MCF 10A (cell line): ENCODE measurements around the gene BARHL2. TPM values are rescaled to one million over a fixed set of nuclear protein-coding genes. Genes with fewer than 3 reads are reported as not detected.

Source experiments
- BruUV-seq: library from RNA; stranded (reverse); fragments of 400-500 nt; replicated peaks from 2 replicates; lab custom pipeline; 2021; lab: Mats Ljungman, UMichigan
- CTCF ChIA-PET: fragments of 300-600 bp; sonication (Branson Sonifier 250); formaldehyde crosslinking; extraction: SDS; loops from one replicate; lab custom pipeline; 2021; ENCODE audit warnings: antibody characterized with exemption, inconsistent platforms; lab: Yijun Ruan, JAX
- POLR2A ChIA-PET: fragments of 300-600, 350-650 bp; sonication (Branson Sonifier 250); formaldehyde crosslinking; extraction: SDS; loops from one replicate; lab custom pipeline; 2020; ENCODE audit warnings: antibody characterized with exemption, inconsistent platforms; lab: Yijun Ruan, JAX
- DNase-seq: peaks from one replicate; pipeline ENCODE4 v3.0.0-alpha.2; 2018; ENCODE audit not compliant: unreplicated experiment
- H3K27ac Mint-ChIP-seq: one replicate; pipeline ENCODE4 v1.8.0; 2022; ENCODE audit warnings: mild to moderate bottlenecking, low read depth, mixed read lengths; ENCODE audit not compliant: unreplicated experiment
- H3K27me3 Mint-ChIP-seq: one replicate; pipeline ENCODE4 v1.8.0; 2022; ENCODE audit warnings: mixed read lengths; ENCODE audit not compliant: insufficient read depth, unreplicated experiment
- H3K36me3 Mint-ChIP-seq: one replicate; pipeline ENCODE4 v1.8.0; 2022; ENCODE audit warnings: mild to moderate bottlenecking, moderate library complexity, mixed read lengths; ENCODE audit not compliant: insufficient read depth, unreplicated experiment
- H3K4me1 Mint-ChIP-seq: one replicate; pipeline ENCODE4 v1.8.0; 2022; ENCODE audit warnings: mixed read lengths; ENCODE audit not compliant: insufficient read depth, unreplicated experiment
- H3K4me3 Mint-ChIP-seq: one replicate; pipeline ENCODE4 v1.8.0; 2022; ENCODE audit warnings: mild to moderate bottlenecking, moderate library complexity, mixed read lengths; ENCODE audit not compliant: unreplicated experiment
- H3K9me3 Mint-ChIP-seq: one replicate; pipeline ENCODE4 v1.8.0; 2022; ENCODE audit warnings: mixed read lengths; ENCODE audit not compliant: unreplicated experiment
- intact Hi-C: fragments of 100-400 bp; cut with micrococcal nuclease; formaldehyde crosslinking; loops from 2 replicates; pipeline ENCODE4 v1.14.1; 2022
- total RNA-seq: library from RNA; stranded (reverse); gene quantifications from 2 replicates; pipeline ENCODE4 v1.2.3, GENCODE V29; 2022
- TF ChIP-seq, protein P1 (sequence below): fragments of 200-600 bp; IDR thresholded peaks from one replicate; pipeline ENCODE4 v1.8.0; 2022; ENCODE audit warnings: antibody characterized with exemption, mild to moderate bottlenecking; ENCODE audit not compliant: unreplicated experiment

BARHL2 gene
- total RNA-seq, 1 experiment from 2014 or later, result not detected

- POLR2A ChIA-PET, result interaction anchor here (0.5 to 1.3 kb wide), 3 partner anchors 30 to 249 kb away, joined by 4 to 6 read pairs (median 4); no protein-coding TSS in a partner anchor
- peaks cover 3% of the 10 kb centered on the region for H3K27me3 Mint-ChIP-seq
- intact Hi-C loops, result loop anchor here (1.0 to 5.0 kb wide), 7 partner anchors 129 to 609 kb away; no protein-coding TSS in a partner anchor
Measured at GRCh38 chr1:90721210-90722194, 4.4 kb upstream of the BARHL2 start.

DNA sequence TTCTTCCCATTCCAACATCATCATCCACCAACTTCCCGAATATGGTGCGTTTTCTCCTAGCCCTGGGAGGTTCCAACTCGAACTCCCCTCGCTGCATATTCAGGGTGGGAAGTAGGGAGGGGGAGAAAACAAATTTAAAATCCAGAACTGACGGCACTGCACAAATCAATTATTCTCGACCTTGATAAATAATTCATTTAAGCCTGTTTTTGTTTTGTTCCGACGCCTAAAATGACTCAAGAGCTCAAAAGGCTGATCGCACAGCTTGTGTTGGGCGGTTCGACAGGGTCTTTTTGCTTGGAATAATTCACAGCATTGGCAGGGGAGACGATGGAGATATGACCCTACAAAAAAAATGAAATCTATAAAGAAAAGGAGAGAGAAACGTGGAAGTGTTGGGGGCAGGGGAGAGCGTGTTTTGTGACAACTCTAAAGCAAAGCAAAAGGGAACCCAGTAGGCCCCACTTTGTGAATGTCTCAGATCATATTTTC, 3.1 kb upstream of the BARHL2 start:
- H3K4me1 Mint-ChIP-seq, result no peaks in the 10 kb centered on the region
- ChIA-PET POLR2A (no interaction called here), CTCF (interaction anchor here (0.6 to 3.3 kb wide), 7 partner anchors 10 to 1556 kb away, joined by 3 to 24 read pairs (median 4); no protein-coding TSS in a partner anchor)
- intact Hi-C loops, result loop anchor here (5.0 kb wide), 3 partner anchors 307 to 608 kb away; no protein-coding TSS in a partner anchor
- DNase-seq, result no peak
- TF ChIP-seq, protein P1, sequence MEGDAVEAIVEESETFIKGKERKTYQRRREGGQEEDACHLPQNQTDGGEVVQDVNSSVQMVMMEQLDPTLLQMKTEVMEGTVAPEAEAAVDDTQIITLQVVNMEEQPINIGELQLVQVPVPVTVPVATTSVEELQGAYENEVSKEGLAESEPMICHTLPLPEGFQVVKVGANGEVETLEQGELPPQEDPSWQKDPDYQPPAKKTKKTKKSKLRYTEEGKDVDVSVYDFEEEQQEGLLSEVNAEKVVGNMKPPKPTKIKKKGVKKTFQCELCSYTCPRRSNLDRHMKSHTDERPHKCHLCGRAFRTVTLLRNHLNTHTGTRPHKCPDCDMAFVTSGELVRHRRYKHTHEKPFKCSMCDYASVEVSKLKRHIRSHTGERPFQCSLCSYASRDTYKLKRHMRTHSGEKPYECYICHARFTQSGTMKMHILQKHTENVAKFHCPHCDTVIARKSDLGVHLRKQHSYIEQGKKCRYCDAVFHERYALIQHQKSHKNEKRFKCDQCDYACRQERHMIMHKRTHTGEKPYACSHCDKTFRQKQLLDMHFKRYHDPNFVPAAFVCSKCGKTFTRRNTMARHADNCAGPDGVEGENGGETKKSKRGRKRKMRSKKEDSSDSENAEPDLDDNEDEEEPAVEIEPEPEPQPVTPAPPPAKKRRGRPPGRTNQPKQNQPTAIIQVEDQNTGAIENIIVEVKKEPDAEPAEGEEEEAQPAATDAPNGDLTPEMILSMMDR, result no peak
- H3K36me3 Mint-ChIP-seq, result no peaks in the 10 kb centered on the region
- H3K9me3 Mint-ChIP-seq, result no peaks in the 10 kb centered on the region
- H3K4me3 Mint-ChIP-seq, result no peak overlapping the region
- peaks cover 16% of the 10 kb centered on the region for H3K27me3 Mint-ChIP-seq
- BruUV-seq, result no TSS peak
- no peak overlapping the region for H3K27ac Mint-ChIP-seq

More at GRCh38 chr1:90721210-90722194, 4.4 kb upstream of the BARHL2 start:
- TF ChIP-seq, protein P1, result peak; percentile 79
- CTCF ChIA-PET, result interaction anchor here (0.5 to 3.3 kb wide), 58 partner anchors 10 to 1744 kb away, joined by 3 to 24 read pairs (median 4); no protein-coding TSS in a partner anchor
- H3K27ac Mint-ChIP-seq, result no peak overlapping the region
- peak overlapping the region; percentile 11 for H3K4me3 Mint-ChIP-seq
- no peaks in the 10 kb centered on the region for H3K9me3 Mint-ChIP-seq
- no TSS peak for BruUV-seq
- DNase-seq, result peak; percentile 78
- no peaks in the 10 kb centered on the region for H3K36me3 Mint-ChIP-seq
- H3K4me1 Mint-ChIP-seq, result no peaks in the 10 kb centered on the region

- POLR2A ChIA-PET, result no interaction called here
- no peaks in the 10 kb centered on the region for H3K9me3 Mint-ChIP-seq
- DNase-seq, result no peak
- H3K4me3 Mint-ChIP-seq, result no peak overlapping the region
- H3K27ac Mint-ChIP-seq, result no peak overlapping the region
- TF ChIP-seq, protein P1, result no peak
- no peaks in the 10 kb centered on the region for H3K36me3 Mint-ChIP-seq
- peaks cover 22% of the 10 kb centered on the region for H3K27me3 Mint-ChIP-seq
- H3K4me1 Mint-ChIP-seq, result no peaks in the 10 kb centered on the region
- CTCF ChIA-PET, result interaction anchor here (0.7 to 3.3 kb wide), 4 partner anchors 10 to 692 kb away, joined by 3 to 24 read pairs (median 4); no protein-coding TSS in a partner anchor
- intact Hi-C loops, result loop anchor here (5.0 kb wide), 3 partner anchors 308 to 607 kb away; no protein-coding TSS in a partner anchor
- BruUV-seq, result no TSS peak
Measured at GRCh38 chr1:90719330-90720144, 2.4 kb upstream of the BARHL2 start.
